G401.6 (cell line): ENCODE measurements around the gene MRPS12.
"Not testable (repeated sequence)": the region's sequence is repeated elsewhere in the genome, so short reads cannot be mapped to it uniquely, and the experiment has no call there.

Experiments used
- FAIRE-seq: peaks from 2 replicates; lab custom pipeline; 2012; peaks lifted over from hg19 to GRCh38; lab: Jason Lieb, UNC

Gene MRPS12

DNA sequence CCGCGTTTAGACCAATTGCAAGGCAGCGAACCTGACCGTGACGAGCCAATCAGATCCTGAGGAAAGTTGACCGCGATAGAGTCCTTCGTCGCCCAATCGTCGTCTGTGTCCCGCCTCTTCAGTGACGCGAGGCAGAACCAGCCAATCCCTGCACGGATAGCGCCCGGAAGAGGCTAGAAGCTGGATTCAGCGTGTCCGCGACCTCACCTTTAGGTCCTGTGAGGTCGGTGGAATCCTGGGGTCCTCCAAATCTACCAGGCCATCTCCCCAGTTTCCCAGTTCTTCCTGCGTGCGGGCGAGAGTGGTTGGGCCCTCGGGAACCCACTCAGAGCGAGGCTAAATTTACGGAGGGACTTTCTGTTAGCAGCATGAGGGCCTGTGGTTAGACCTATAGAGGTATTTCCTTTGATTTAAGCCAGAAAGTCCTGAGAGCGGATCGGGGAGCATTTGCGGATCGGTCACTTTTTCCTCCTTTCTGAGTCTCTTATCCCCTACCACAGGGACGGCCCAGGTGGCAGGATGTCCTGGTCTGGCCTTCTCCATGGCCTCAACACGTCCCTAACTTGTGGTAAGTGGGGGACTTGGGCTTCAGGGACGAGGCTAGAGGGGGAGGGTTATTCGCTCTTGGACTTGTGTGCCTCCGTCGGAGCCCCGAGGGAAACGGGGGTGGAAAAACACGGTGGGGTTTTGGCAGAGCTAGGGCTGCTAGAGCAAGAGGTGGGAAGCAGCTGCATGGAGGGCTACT lies at the start of gene MRPS12:
Gene MRPS12, plus strand, starts transcription at position 169 of the 745 bp plus-strand sequence. Its CDS starts 351 bp downstream, at position 520.
- FAIRE-seq: peak; percentile 99

DNA sequence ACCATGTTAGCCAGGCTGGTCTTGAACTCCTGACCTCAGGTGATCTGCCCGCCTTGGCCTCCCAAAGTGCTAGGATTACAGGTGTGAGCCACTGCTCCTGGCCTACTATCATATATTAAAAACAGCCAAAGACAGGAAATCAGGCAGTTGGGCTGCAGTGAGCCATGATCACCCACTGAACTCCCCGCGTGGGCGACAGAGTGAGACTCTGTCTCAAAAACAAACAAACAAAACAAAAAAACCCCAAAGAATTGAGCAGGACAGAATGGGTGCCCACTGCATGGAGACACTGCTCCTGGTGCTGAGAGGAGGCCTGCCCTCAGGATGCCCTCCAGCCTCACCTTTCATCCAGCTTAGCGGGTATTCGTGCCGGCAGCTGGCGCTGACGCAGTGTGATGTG lies 47.5 kb upstream of the MRPS12 start:
- no peak for FAIRE-seq

DNA sequence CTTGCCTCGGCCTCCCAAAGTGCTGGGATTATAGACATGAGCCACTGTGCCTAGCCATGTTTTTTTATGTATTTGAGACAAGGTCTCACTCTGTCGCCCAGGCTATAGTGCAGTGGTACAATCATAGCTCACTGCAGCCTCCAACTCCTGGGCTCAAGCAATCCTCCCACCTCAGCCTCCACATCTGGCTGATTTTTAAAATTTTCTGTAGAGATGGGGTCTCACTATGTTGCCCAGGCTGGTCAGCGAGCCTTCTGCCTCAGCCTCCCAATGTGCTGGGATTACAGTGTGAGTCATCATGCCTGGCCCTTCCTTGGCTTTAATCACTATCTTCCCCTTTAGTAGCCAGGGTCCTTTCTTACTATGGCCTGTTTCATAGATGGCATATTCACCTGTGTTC lies 46.1 kb upstream of the MRPS12 start:
- FAIRE-seq: not testable (repeated sequence)

DNA sequence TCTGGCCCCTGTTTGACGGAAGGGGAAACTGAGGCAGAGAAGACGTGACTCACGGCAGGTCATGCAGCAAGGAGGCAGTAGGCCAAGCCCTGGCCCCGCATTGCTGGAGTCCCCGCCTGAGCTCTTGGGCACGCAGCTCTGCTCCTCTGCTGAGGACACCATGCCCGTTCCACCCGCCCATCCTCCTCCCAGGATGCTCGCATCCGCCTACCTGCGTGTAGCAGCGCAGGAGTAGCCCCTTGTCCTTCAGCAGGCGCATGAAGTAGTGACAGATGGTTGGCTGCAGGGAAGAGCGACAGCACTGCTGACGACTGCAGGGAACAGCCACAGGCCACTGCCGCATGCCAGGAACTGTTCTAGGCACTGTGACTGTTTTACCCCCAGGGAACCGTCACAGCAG lies 41.9 kb upstream of the MRPS12 start:
- FAIRE-seq: no peak

DNA sequence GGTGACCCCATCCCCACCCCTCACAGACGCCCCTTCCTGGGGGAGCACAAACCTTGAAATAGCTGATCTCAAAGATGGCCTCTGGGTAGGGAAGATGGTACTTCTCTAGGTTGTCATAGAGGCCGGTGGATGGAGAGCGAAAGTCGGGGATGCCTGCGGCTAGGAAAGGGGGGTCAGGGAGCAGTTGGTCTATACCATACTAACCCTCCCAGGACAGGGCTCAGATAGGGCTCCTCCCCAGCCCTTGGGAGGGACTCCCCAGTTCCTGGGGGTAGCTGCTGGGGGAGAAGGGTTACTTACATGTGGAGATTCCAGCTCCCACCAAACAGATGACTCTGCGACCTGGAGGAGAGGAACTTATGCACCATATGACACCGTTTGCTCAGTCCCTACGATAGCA lies 40.9 kb upstream of the MRPS12 start:
- FAIRE-seq: no peak

DNA sequence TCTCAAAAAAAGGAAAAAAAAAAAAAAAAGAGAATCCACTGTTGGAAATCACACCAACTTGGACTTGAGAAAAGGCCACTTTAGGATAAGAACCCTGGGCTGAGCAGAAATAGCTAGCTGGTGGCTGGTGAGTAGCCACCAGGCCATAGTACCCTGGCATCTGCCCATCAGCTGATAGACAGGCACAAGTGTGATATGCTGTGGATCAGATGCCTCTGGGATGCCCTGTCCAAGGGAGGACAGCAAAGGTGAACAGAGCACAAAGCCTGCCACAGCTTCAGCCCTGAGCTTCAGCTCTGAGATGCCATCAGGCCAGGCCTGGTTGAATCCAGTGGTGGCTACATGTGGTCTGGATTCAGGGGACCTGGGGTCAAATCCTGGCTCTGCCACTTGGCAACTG lies 40.1 kb upstream of the MRPS12 start:
- no peak for FAIRE-seq

DNA sequence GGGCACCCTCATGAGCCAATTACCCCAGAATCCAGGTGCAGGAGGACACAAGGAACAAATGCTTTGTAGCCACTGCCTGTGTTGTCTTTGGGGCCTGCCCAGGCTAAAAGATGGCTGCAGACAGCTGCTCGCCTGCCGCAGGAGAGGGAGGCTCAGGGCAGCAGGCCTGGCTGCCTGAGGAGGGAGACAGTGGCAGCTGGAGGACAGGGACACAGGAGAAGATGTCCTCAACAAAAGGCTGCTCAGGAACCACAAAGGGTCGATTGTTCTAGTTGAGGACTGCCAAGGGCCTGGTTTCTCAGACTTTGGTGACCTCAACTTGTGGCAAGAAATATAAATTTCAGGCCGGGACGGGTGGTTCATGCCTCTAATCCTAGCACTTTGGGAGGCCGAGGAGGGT lies 39.0 kb upstream of the MRPS12 start:
- FAIRE-seq: no peak

DNA sequence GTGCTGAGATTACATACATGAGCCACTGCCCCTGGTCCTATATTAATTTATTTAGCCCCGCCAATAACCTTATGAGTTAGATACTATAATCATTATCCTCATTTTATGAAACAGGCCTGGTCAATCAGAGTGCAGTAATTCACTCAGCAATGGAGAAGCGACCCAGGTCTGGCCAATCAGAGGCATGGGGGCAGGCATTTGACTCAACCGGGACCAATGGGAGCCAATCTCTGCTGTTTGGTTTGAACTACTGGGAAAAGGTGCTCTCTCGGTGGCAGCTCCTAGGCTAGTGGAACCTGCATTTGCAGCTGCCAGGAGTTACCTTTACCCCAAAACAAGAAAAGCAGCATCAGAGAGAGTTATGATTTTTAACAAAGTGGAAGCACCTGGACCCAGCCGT lies 37.9 kb upstream of the MRPS12 start:
- FAIRE-seq: no peak

DNA sequence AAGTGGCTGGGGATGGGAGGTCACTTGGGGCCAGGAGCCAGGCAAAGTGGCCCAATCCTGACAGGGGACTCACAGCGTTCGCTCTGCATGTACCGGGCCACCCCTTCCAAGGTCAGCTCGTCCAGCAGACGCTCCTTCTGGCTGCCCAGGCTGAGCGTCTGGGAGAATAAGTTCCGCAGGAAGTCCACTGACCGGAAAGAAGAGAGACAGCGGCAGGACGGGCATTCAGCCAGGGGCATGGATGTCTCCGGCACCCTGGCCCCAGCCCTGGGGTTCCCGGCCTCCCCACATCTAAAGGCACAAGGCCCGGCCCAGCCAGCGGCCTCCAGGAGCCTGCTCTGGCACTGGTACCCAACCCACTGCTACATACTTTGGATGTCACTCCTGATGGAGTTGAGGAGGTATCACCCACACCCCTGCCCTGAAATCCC lies 37.4 kb upstream of the MRPS12 start:
- no peak for FAIRE-seq

DNA sequence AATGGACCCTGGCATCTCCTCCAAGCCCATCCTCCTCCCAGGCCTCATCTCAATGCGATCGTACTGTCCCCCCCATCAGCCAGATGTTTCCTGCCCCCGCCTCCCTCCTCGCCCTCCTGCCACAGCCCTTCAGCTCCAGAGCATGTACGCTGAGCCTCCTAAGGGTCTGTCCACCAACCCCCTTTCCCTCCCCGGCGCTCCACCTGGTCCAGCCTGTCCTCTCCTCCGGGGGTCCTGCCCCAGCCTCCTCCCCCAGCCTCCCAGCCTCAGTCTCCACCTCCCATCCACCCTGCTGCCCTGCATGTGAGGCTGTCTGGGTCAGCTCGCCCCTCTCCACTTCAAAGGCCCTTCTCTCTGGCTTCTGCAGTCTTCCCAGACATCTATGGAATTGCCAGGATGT lies 35.8 kb upstream of the MRPS12 start:
- FAIRE-seq: no peak

DNA sequence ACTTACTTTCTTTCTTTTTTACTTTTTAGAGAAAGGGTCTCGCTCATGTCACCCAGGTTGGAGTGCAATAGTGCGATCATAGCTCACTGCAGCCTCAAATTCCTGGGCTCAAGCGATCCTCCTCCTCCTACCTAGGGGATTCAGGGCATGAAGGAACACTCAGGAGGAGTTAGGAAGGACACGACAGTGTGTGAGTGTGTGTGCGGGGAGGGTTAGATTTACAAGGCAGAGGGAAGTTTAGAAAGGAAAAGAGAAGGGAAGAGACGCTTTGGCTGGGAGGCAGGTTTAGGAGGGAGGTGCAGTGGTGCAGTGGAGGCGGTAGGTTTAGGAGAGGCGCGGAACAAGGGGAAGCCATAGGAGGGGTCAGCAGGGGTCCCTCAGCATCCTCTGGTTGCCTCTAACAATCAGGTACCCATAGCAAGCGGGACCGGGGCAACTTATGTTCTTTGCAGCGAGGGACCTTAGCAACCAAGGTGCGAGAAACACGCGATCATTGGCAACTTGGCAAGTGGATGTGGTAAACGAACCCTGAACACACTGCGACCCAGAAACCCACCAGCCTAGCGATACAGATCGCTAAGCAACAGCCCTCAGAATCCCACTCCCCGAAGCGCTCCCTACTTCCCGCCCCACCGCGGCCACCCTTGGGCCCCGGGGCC lies 31.8 kb upstream of the MRPS12 start:
- no peak for FAIRE-seq

DNA sequence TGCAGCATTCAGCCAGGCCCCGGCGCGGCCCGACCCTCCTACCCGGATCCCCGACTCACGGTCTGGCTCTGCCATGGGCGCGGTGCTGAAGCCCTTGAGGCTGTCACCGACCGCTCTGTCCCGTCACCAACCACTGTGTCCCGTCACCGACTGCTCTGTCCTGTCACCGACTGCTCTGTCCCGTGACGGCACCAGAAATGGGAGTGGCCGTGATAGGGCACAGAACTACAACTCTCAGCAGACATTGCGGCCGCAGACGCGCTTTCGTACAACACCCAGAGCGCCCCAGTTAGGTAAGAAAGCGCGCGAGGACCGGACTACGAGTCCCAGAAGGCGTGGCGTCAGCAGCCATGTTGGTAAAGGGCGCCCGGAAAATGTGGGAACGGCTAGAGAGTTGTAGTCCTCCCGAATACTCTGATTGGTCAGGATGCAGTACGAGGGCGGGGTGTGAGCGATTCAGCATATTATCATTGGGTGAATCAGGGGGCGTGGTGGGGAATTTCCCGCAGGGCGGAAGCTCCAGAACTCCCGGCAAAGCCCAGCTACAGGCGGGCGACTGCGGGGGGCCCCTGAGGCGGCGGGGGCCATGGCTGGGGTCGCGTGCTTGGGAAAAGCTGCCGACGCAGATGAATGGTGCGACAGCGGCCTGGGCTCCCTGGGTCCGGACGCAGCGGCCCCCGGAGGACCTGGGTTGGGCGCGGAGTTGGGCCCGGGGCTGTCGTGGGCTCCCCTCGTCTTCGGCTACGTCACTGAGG lies 31.1 kb upstream of the MRPS12 start, which contains the start of the genes NFKBIB and SIRT2:
Gene NFKBIB, plus strand, starts transcription at position 523 of the 755 bp plus-strand sequence. Its CDS starts 64 bp downstream, at position 587.
Gene SIRT2, minus strand, starts transcription at position 172 of the 755 bp plus-strand sequence. Its CDS starts 97 bp downstream, at position 75.
- FAIRE-seq: peak; percentile 99

DNA sequence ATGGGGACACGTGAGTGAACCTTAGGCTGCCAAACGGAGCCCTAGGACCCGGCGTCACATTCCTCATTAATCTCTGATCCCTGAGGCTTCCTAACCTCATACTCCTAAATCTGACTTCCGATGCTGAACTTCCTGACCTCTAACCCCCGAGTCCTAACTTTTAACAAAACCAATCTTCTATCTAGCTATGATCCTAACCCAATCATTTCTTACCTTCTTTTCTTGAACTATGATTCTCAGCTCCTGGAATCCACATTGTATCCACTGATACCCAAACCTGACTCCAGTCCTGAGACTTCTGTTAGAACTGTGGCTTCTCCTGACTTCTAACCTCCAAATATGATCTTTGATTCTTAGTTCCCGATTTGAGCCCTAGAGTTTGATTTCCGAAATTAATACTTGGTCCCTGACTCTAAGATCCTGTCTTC lies 30.5 kb upstream of the MRPS12 start:
- peak; percentile 6 for FAIRE-seq

DNA sequence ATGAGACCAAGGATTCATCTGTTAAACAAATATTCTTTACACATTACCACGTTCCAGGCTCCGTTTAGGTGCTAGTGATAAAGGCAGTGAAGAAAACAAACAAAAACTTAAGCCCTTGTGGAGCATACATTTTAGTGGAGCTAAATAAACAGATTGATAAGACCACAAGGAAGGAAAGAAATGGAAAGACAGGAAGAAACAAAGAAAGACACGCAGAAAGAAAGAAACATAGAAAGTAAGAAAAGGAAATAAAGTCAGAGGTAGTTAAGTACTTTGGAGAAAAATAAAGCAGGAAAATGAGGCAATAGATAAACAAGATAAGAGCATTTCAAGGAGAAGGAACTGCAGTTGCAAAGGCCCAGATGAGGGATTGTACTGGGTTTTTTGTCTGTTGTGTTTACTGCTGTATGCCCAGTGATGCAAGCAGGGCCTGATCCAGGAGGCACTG lies 30.0 kb upstream of the MRPS12 start:
- FAIRE-seq: no peak

DNA sequence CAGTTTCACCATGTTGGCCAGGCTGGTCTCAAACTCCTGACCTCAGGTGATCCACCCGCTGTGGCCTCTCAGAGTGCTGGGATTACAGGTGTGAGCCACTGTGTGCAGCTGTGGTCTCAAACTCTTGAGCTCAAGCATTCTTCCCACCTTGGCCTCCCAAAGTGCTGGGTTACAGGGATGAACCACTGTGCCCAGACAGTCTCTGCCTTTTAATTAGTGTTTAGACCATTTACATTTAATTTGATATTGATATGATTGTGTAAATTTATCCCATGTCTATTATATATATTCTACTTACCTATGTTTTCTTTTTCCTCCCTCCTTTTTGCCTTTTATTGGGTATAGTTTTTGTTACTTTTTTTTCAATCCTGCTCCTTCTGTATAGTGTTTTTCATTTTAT lies 29.1 kb upstream of the MRPS12 start:
- no peak for FAIRE-seq

DNA sequence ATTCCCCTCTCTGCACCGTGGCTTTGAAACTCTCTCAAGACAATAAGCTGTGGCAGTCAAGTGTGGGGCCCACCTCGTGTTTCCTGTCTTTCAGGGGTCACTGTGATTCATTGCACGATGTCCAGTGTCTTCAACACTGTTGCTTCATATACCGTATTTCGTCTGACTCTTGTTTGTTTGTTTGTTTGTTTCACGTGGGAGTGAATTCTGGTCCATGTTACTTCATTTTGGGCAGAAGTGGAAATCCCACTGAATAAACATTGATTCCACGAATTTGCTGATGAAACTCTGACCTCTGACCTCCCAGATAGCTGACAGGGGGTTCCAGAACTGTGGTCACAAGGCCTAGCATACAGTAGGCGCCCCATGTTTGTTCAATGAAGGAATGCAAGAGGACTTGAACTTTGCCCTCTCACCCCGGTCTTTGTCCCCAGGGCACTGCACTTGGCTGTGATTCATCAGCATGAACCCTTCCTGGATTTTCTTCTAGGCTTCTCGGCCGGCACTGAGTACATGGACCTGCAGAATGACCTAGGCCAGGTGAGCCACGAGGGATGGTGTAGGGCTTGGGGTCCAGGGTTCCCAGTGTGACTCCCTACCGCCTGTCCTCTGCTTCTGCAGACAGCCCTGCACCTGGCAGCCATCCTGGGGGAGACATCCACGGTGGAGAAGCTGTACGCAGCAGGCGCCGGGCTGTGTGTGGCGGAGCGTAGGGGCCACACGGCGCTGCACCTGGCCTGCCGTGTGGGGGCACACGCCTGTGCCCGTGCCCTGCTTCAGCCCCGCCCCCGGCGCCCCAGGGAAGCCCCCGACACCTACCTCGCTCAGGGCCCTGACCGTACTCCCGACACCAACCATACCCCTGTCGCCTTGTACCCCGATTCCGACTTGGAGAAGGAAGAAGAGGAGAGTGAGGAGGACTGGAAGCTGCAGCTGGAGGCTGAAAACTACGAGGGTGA lies 25.9 kb upstream of the MRPS12 start:
- no peak for FAIRE-seq

DNA sequence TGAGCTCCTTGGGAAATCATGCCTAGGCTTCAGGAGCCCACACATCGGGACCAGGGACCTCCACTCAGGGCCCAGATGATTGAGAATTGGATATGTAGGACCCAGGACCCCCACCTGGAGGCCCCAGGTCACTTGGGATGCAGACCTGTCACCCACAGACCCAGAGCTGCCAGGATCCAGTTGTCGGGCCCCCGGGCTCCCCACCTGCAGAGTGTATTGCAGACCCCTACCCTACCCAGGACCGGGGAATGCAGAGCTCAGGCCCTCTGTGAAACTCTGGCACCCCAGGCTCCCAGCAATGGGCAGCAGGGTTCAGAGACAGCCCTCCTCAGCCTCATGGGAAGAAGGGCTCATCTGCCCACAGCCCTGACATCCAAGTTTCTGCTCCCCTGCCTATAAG lies 25.1 kb upstream of the MRPS12 start:
- no peak for FAIRE-seq

DNA sequence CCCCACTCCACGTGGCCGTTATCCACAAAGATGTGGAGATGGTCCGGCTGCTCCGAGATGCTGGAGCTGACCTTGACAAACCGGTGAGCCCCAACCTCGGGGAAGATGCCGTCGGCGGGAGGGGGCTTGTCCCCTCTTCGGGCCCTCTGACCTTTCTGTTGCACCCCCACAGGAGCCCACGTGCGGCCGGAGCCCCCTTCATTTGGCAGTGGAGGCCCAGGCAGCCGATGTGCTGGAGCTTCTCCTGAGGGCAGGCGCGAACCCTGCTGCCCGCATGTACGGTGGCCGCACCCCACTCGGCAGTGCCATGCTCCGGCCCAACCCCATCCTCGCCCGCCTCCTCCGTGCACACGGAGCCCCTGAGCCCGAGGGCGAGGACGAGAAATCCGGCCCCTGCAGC lies 23.5 kb upstream of the MRPS12 start:
- no peak for FAIRE-seq

DNA sequence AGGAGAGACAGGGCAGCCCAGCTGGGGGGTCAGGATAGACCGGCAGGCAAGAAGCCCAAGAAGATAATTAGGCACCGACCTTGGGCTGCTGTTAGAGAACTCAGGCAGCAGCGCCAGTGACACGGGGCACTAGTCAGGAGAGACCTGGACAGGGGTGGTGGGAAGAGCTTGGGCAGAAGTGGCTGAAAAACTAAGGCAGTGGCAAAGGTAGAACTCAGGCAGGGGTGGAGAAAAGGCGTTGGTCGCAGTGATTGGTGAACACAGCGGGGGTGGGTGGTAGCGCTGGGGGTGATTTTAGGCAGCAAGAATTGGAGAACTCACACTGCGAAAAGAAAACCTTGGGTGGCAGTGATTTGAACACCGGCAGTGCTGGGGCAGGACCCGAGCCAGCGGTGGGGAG lies 23.1 kb upstream of the MRPS12 start:
- FAIRE-seq: no peak

DNA sequence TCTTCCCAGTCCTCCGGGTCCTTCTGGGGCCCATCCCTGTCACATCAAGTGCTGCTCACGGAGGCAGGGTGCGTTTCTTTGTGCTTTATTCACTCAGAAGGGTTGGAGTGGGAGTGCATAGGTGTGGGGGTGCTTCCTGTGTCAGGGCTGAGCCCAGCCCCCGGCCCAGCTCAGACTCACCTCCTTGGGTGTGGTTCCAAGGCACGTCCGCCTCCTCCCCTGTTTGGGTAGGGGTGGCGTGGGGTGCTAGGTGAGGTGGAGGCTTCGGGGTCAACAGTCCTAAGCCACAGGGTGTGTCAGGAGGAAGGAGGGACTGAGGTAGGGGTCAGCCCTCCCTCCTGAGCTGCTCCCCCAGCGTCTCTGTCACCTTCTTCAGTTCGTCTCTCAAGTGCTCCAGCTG lies 21.8 kb upstream of the MRPS12 start:
- no peak for FAIRE-seq

DNA sequence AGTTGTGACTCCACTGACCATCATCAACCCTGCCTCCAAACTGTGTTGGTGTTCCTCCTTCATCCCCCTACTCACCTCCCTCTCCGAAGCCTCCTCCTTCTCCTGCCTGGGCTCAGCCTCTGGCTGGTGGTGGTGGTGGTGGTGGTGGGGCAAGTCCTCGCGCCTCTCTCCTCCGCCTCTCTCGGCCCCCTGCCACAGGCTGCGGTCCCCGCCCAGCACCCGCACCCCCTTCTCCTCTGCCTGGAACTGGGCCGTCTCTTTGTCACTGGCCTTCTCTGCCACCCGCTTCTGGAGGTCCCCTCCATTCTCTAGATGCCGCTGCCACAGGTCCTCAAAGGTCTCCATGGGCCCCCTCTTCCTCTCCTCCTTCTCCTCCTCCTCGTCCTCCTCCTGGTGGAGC lies 20.3 kb upstream of the MRPS12 start:
- FAIRE-seq: no peak
